Endothelial cell of umbilical vein (primary cell): Measurements from ENCODE around the gene ZNFX1. TPM values are rescaled to one million over a fixed set of nuclear protein-coding genes. Genes with fewer than 3 reads are reported as not detected.

ENCODE experiments used
- BruUV-seq: library from RNA; stranded (reverse); fragments of 400-500 nt; replicated peaks from 2 replicates; lab custom pipeline; 2021; lab: Mats Ljungman, UMichigan
- CTCF ChIA-PET: fragments of 300-600, 350-600 bp; sonication (Branson Sonifier 250); formaldehyde crosslinking; loops from one replicate; lab custom pipeline; 2021; ENCODE audit warnings: antibody characterized with exemption, inconsistent platforms; lab: Charles Lee
- POLR2A ChIA-PET: fragments of 300-600, 350-600 bp; sonication (Branson Sonifier 250); formaldehyde crosslinking; loops from one replicate; lab custom pipeline; 2021; ENCODE audit warnings: antibody characterized with exemption, inconsistent platforms; lab: Charles Lee
- DNase-seq: peaks from one replicate; pipeline ENCODE4 v3.0.0-alpha.2; 2011; ENCODE audit warnings: low read depth, low spot score
- FAIRE-seq: peaks from 2 replicates; lab custom pipeline; 2011; peaks lifted over from hg19 to GRCh38; lab: Jason Lieb, UNC
- H2AFZ ChIP-seq: 2 replicates; pipeline ENCODE4 v1.6.0; 2012; ENCODE audit warnings: low read depth, low read length, control low read depth, inconsistent platforms
- H3K27ac ChIP-seq: 2 replicates; pipeline ENCODE4 v1.5.1; 2011; ENCODE audit warnings: low read depth, mild to moderate bottlenecking, control low read depth, low read length, moderate library complexity; ENCODE audit not compliant: insufficient read depth
- H3K27me3 ChIP-seq, 2 experiments: 2 replicates each; pipeline versions ENCODE4 v1.6.0 to v1.6.1; 2011; ENCODE audit warnings: low read length in 2 of 2, mixed read lengths in 1 of 2; ENCODE audit not compliant: control insufficient read depth in 2 of 2, insufficient read depth in 2 of 2
- H3K36me3 ChIP-seq, 2 experiments: 2 replicates in 1 of 2; 3 replicates in 1 of 2; pipeline ENCODE4 v1.5.1; 2011; ENCODE audit warnings: low read length in 2 of 2, mild to moderate bottlenecking in 1 of 2, moderate library complexity in 1 of 2; ENCODE audit not compliant: control insufficient read depth in 2 of 2, insufficient read depth in 2 of 2; ENCODE audit errors: extremely low read depth in 1 of 2
- H3K4me1 ChIP-seq: 3 replicates; pipeline ENCODE4 v1.5.1; 2011; ENCODE audit warnings: mild to moderate bottlenecking, low read length; ENCODE audit not compliant: control insufficient read depth, insufficient read depth; ENCODE audit errors: extremely low read depth
- H3K4me2 ChIP-seq: 2 replicates; pipeline ENCODE4 v1.6.1; 2011; ENCODE audit warnings: low read length, control low read depth, mixed read lengths; ENCODE audit not compliant: insufficient read depth
- H3K4me3 ChIP-seq, 3 experiments: fragments of 200-600 bp in 1 of 3; sonication (generic), shearing (Covaris generic) in 1 of 3; replicated peaks in 1 of 3; 2 replicates each; pipeline ENCODE4 v1.5.1; 2011 to 2016; ENCODE audit warnings: control low read depth in 3 of 3, low read length in 3 of 3, mild to moderate bottlenecking in 2 of 3, inconsistent platforms in 1 of 3, low read depth in 1 of 3, moderate library complexity in 1 of 3; ENCODE audit not compliant: insufficient read depth in 1 of 3
- H3K79me2 ChIP-seq: 2 replicates; pipeline ENCODE4 v1.6.0; 2012; ENCODE audit warnings: low read length, inconsistent platforms; ENCODE audit not compliant: control insufficient read depth, insufficient read depth
- H3K9ac ChIP-seq: replicated peaks from 2 replicates; pipeline ENCODE3; 2011; ENCODE audit warnings: low read length, control low read depth; ENCODE audit not compliant: insufficient read depth; ENCODE audit errors: extremely low read depth
- H3K9me1 ChIP-seq: replicated peaks from 3 replicates; pipeline ENCODE4 v1.6.0; 2011; ENCODE audit warnings: mild to moderate bottlenecking, low read length; ENCODE audit not compliant: control insufficient read depth, insufficient read depth; ENCODE audit errors: extremely low read depth
- H3K9me3 ChIP-seq: replicated peaks from 2 replicates; pipeline ENCODE4 v1.5.1; 2012; ENCODE audit warnings: low read length, inconsistent platforms; ENCODE audit not compliant: control insufficient read depth, insufficient read depth
- H4K20me1 ChIP-seq: replicated peaks from 2 replicates; pipeline ENCODE3; 2011; ENCODE audit warnings: mild to moderate bottlenecking, low read length; ENCODE audit not compliant: control insufficient read depth, insufficient read depth; ENCODE audit errors: extremely low read depth
- CTCF ChIP-seq, 2 donors: IDR thresholded peaks; 1 replicate in 1 of 2; 2 replicates in 1 of 2; pipeline ENCODE4 v1.5.1; 2011; ENCODE audit warnings: low read length in 2 of 2, mild to moderate bottlenecking in 2 of 2, moderate library complexity in 2 of 2, control low read depth in 1 of 2, inconsistent platforms in 1 of 2, low read depth in 1 of 2; ENCODE audit not compliant: insufficient read depth in 1 of 2; ENCODE audit errors: extremely low read depth in 1 of 2
- EZH2 ChIP-seq: IDR thresholded peaks from 2 replicates; pipeline ENCODE4 v1.6.1; 2012; ENCODE audit warnings: borderline replicate concordance, low read depth, mild to moderate bottlenecking, moderate library complexity, low read length, inconsistent platforms; ENCODE audit not compliant: severe bottlenecking
- FOS ChIP-seq: IDR thresholded peaks from 2 replicates; pipeline ENCODE4 v1.6.1; 2011; ENCODE audit warnings: mild to moderate bottlenecking, low read length, moderate library complexity, borderline replicate concordance; ENCODE audit not compliant: insufficient read depth
- GATA2 ChIP-seq: IDR thresholded peaks from 2 replicates; pipeline ENCODE4 v1.7.0; 2011; ENCODE audit warnings: low read depth, mild to moderate bottlenecking, moderate library complexity, mixed read lengths, low read length; ENCODE audit not compliant: insufficient read length, insufficient read depth
- JUN ChIP-seq: IDR thresholded peaks from 2 replicates; pipeline ENCODE4 v1.6.1; 2011; ENCODE audit warnings: borderline replicate concordance, low read depth; ENCODE audit not compliant: insufficient read length, insufficient read depth
- MAX ChIP-seq: IDR thresholded peaks from 2 replicates; pipeline ENCODE4 v1.6.1; 2011; ENCODE audit not compliant: insufficient read depth, insufficient read length
- MYC ChIP-seq: IDR thresholded peaks from one replicate; pipeline ENCODE4 v1.6.1; 2011; ENCODE audit warnings: mild to moderate bottlenecking, low read depth, low read length
- POLR2A ChIP-seq: IDR thresholded peaks from 2 replicates; pipeline ENCODE4 v1.6.1; 2012; ENCODE audit warnings: low read depth, mild to moderate bottlenecking, control low read depth, low read length
- POLR2AphosphoS5 ChIP-seq: IDR thresholded peaks from 2 replicates; pipeline ENCODE4 v1.6.1; 2012; ENCODE audit warnings: low read depth, mild to moderate bottlenecking, control low read depth, low read length, moderate library complexity; ENCODE audit not compliant: insufficient read depth
- dilution Hi-C: fragments of 300-500 bp; cut with MboI; formaldehyde crosslinking; loops from one replicate; pipeline ENCODE4 v1.15.0; 2019; ENCODE audit warnings: low sequenced_read_pairs; ENCODE audit not compliant: extremely low pct_ligation_motif_present
- intact Hi-C: fragments of 100-400 bp; cut with micrococcal nuclease; formaldehyde crosslinking; loops from one replicate; pipeline ENCODE4 v1.10.0; 2022
- polyA plus RNA-seq, 4 experiments: library from polyadenylated mRNA; depleted of rRNA in 3 of 4; stranded (reverse) in 3 of 4; unstranded in 1 of 4; fragments of >200 nt; gene quantifications; 2 replicates each; pipeline versions ENCODE4 v1.2.1 to v1.2.3, GENCODE V29; 2011 to 2012; ENCODE audit warnings: missing spikeins in 1 of 4
- total RNA-seq: library from RNA; stranded (reverse); gene quantifications from 2 replicates; pipeline ENCODE4 v1.2.3, GENCODE V29; 2021

ZNFX1 gene
- total and polyA plus RNA-seq, 2 donors (not counting 3 experiments of a cell fraction or from before 2014, with no cell fraction given) = 8.3 to 27.9 TPM

- intact Hi-C loops (no loop called here), dilution Hi-C loops (no loop called here)
- Histone ChIP-seq H3K4me2 (no peak overlapping the region), H3K27ac (no peak overlapping the region), H3K9me3 (no peaks in the 10 kb centered on the region), H3K9ac (no peak overlapping the region), H3K4me1 (peaks cover 15% of the 10 kb centered on the region), H4K20me1 (peaks cover 3% of the 10 kb centered on the region), H3K79me2 (peaks cover 82% of the 10 kb centered on the region), H2AFZ (no peak overlapping the region), H3K36me3 (peaks cover 17 to 21% of the 10 kb centered on the region in 2 experiments), H3K27me3 (no peaks in the 10 kb centered on the region), H3K9me1 (peaks cover under 1% of the 10 kb centered on the region), H3K4me3 (no peak overlapping the region)
- TF ChIP-seq FOS = no peak
- TF ChIP-seq EZH2 = no peak
- no peak for TF ChIP-seq GATA2
- TF ChIP-seq JUN = no peak
- no peak for TF ChIP-seq CTCF (IDR thresholded peaks at IDR 0.05; ENCODE audit: extremely low read depth in 1 of 2, insufficient read depth in 1 of 2, low read depth in 1 of 2, low read length in 2 of 2)
- TF ChIP-seq POLR2AphosphoS5 = no peak
- TF ChIP-seq POLR2A = no peak
- no peak for TF ChIP-seq MAX
- TF ChIP-seq MYC = no peak
- no peak for DNase-seq
- no peak for FAIRE-seq
- POLR2A ChIA-PET = no interaction called here
- CTCF ChIA-PET = interaction anchor here (1.6 kb wide), 2 partner anchors 8 to 50 kb away, joined by 5 to 8 read pairs; no protein-coding TSS in a partner anchor
- TSS peak; percentile 0 for BruUV-seq
These were observed 7.1 kb downstream of the ZNFX1 start for GRCh38 chr20:49270736-49271135.
